K562 (cell line): ENCODE results near the gene SNX15. TPM values are rescaled to one million over a fixed set of nuclear protein-coding genes. Genes with fewer than 3 reads are reported as not detected.

ENCODE experiments used
- DDX20 ChIP-seq: fragments of 450-650 bp; IDR thresholded peaks from 2 replicates; pipeline ENCODE4 v1.6.1; 2016; ENCODE audit warnings: missing genetic modification characterization, low read depth, mild to moderate bottlenecking, missing compliant biosample characterization, moderate library complexity
- HDAC1 ChIP-seq, 2 experiments: fragments of 450-650 bp; IDR thresholded peaks; 2 replicates each; pipeline ENCODE4 v1.6.1; 2016 to 2017; ENCODE audit warnings: inconsistent platforms in 1 of 2, mild to moderate bottlenecking in 1 of 2, moderate library complexity in 1 of 2
- L3MBTL2 ChIP-seq: fragments of 450-650 bp; IDR thresholded peaks from 2 replicates; pipeline ENCODE4 v1.6.1; 2016; ENCODE audit warnings: mild to moderate bottlenecking, moderate library complexity
- MAFF ChIP-seq: IDR thresholded peaks from 2 replicates; pipeline ENCODE4 v1.6.1; 2012; ENCODE audit warnings: low read length, improper control_type of control experiment
- NFIX ChIP-seq: fragments of 250-450 bp; sonication (Bioruptor Pico); IDR thresholded peaks from 2 replicates; pipeline ENCODE4 v1.4.0; 2020; ENCODE audit warnings: low read depth, mild to moderate bottlenecking, moderate library complexity
- POLR2AphosphoS5 ChIP-seq: IDR thresholded peaks from 2 replicates; pipeline ENCODE4 v1.6.1; 2011; ENCODE audit warnings: mild to moderate bottlenecking, low read depth, low read length, moderate library complexity; ENCODE audit not compliant: control insufficient read depth, insufficient read depth
- RBFOX2 ChIP-seq: fragments of 200-400 bp; formaldehyde crosslinking; IDR thresholded peaks from 2 replicates; pipeline ENCODE4 v1.6.1; 2017; ENCODE audit warnings: low read depth, mild to moderate bottlenecking, low read length, moderate library complexity
- RFX5 ChIP-seq: IDR thresholded peaks from 2 replicates; pipeline ENCODE4 v1.6.1; 2011; ENCODE audit warnings: low read depth, mild to moderate bottlenecking, improper control_type of control experiment, low read length
- SAFB2 ChIP-seq: fragments of 200-400 bp; formaldehyde crosslinking; IDR thresholded peaks from 2 replicates; pipeline ENCODE4 v1.6.1; 2018; ENCODE audit warnings: borderline replicate concordance, low read length, low read depth, moderate library complexity; ENCODE audit not compliant: severe bottlenecking
- SIN3A ChIP-seq, 2 experiments: fragments of 150-350 bp in 1 of 2; IDR thresholded peaks; 2 replicates each; pipeline ENCODE4 v1.6.1; 2011 to 2016; ENCODE audit warnings: borderline replicate concordance in 2 of 2, low read depth in 2 of 2, low read length in 2 of 2, mild to moderate bottlenecking in 2 of 2, moderate library complexity in 2 of 2; ENCODE audit not compliant: control insufficient read depth in 1 of 2
- SREBF2 ChIP-seq: sonication (generic); formaldehyde crosslinking; IDR thresholded peaks from 2 replicates; pipeline ENCODE4 v1.4.0; 2020; ENCODE audit warnings: mild to moderate bottlenecking, missing genetic modification reagents
- SRSF3 ChIP-seq: fragments of 200-400 bp; formaldehyde crosslinking; IDR thresholded peaks from 2 replicates; pipeline ENCODE4 v1.6.1; 2016; ENCODE audit warnings: mild to moderate bottlenecking, low read length, moderate library complexity; ENCODE audit not compliant: insufficient read depth
- ZBTB40 ChIP-seq, 2 experiments: fragments of 450-650 bp in 1 of 2; sonication (generic) in 1 of 2; formaldehyde crosslinking in 1 of 2; IDR thresholded peaks; 2 replicates each; pipeline versions ENCODE4 v1.7.1 to v1.9.0; 2016 to 2022; ENCODE audit warnings: inconsistent platforms in 1 of 2, mild to moderate bottlenecking in 1 of 2, missing genetic modification reagents in 1 of 2
- polyA plus RNA-seq, 8 experiments: library from polyadenylated mRNA; depleted of rRNA in 4 of 8; stranded (reverse) in 5 of 8; unstranded in 3 of 8; fragments of >200 nt; fragmentation: Nextera tagmentation in 2 of 8; fragmentation: Illumina TruSeq in 1 of 8; extraction: Ambion mirVana in 2 of 8; extraction: Trizol in 1 of 8; gene quantifications; 2 replicates each; pipeline versions ENCODE4 v1.2.1 to v1.2.3, GENCODE V29; 2011 to 2014; ENCODE audit warnings: inconsistent platforms in 1 of 8, missing spikeins in 1 of 8
- total RNA-seq, 7 experiments: library from RNA; depleted of rRNA in 6 of 7; stranded (reverse); fragments of >200 nt in 6 of 7; fragmentation: Illumina TruSeq in 2 of 7; extraction: Trizol in 2 of 7; gene quantifications; 2 replicates each; pipeline versions ENCODE4 v1.2.1 to v1.2.3, GENCODE V29; 2011 to 2021; ENCODE audit warnings: low replicate concordance in 1 of 7
- TF ChIP-seq, protein P1 (sequence below): fragments of 450-650 bp; formaldehyde crosslinking; IDR thresholded peaks from 2 replicates; pipeline ENCODE4 v1.4.0; 2020; ENCODE audit warnings: mild to moderate bottlenecking, mixed read lengths
- TF ChIP-seq, protein P2 (sequence below): sonication (generic); formaldehyde crosslinking; IDR thresholded peaks from 2 replicates; pipeline ENCODE4 v1.8.0; 2022; ENCODE audit warnings: missing genetic modification reagents, mild to moderate bottlenecking, moderate library complexity, borderline replicate concordance

SNX15 gene
- total and polyA plus RNA-seq, 9 of the 15 experiments (the other 6 are each of a cell fraction or from before 2014, with no cell fraction given) = 1.8 to 27.8 (median 15.2) TPM

- TF ChIP-seq ZBTB40 (IDR thresholded peaks at IDR 0.05) = no peak
- no peak for TF ChIP-seq ZBTB40 (CRISPR knock-in tag; IDR thresholded peaks at IDR 0.05)
- TF ChIP-seq SRSF3 = no peak
- TF ChIP-seq SREBF2 (CRISPR knock-in tag) = no peak
- TF ChIP-seq SAFB2 = no peak
- no peak for TF ChIP-seq RFX5
- TF ChIP-seq L3MBTL2 = no peak
- TF ChIP-seq SIN3A (IDR thresholded peaks at IDR 0.05; ENCODE audit: borderline replicate concordance in 2 of 2, control insufficient read depth in 1 of 2, low read depth in 2 of 2, low read length in 2 of 2) = no peak
- TF ChIP-seq DDX20 (tag) = no peak
- no peak for TF ChIP-seq HDAC1 (IDR thresholded peaks at IDR 0.05)
- TF ChIP-seq, protein P1, sequence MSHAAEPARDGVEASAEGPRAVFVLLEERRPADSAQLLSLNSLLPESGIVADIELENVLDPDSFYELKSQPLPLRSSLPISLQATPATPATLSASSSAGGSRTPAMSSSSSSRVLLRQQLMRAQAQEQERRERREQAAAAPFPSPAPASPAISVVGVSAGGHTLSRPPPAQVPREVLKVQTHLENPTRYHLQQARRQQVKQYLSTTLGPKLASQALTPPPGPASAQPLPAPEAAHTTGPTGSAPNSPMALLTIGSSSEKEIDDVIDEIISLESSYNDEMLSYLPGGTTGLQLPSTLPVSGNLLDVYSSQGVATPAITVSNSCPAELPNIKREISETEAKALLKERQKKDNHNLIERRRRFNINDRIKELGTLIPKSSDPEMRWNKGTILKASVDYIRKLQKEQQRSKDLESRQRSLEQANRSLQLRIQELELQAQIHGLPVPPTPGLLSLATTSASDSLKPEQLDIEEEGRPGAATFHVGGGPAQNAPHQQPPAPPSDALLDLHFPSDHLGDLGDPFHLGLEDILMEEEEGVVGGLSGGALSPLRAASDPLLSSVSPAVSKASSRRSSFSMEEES = no peak
- TF ChIP-seq NFIX (CRISPR knock-in tag) = no peak
- TF ChIP-seq, protein P2, sequence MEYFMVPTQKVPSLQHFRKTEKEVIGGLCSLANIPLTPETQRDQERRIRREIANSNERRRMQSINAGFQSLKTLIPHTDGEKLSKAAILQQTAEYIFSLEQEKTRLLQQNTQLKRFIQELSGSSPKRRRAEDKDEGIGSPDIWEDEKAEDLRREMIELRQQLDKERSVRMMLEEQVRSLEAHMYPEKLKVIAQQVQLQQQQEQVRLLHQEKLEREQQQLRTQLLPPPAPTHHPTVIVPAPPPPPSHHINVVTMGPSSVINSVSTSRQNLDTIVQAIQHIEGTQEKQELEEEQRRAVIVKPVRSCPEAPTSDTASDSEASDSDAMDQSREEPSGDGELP (CRISPR knock-in tag) = no peak
- no peak for TF ChIP-seq MAFF
- TF ChIP-seq RBFOX2 = peak; percentile 43; the same call in 1 of the 2 replicates
- no peak for TF ChIP-seq POLR2AphosphoS5
Measured at GRCh38 chr11:65043881-65044501, 16.8 kb downstream of the SNX15 start (continued).
